AG04450 (cell line): ENCODE data around the gene ABCG5. TPM values are rescaled to one million over a fixed set of nuclear protein-coding genes. Genes with fewer than 3 reads are reported as not detected.

Source experiments
- CTCF ChIA-PET: fragments of 300-600, 350-600 bp; formaldehyde crosslinking; extraction: SDS; loops from one replicate; lab custom pipeline; 2022; ENCODE audit warnings: antibody characterized with exemption, inconsistent platforms; lab: Charles Lee
- POLR2A ChIA-PET: fragments of 350-600 bp; formaldehyde crosslinking; extraction: SDS; loops from one replicate; lab custom pipeline; 2021; ENCODE audit warnings: antibody characterized with exemption, inconsistent platforms; lab: Yijun Ruan, JAX
- DNase-seq: peaks from one replicate; pipeline ENCODE4 v3.0.0-alpha.2; 2011; ENCODE audit warnings: low read depth, low spot score
- H3K27ac ChIP-seq: one replicate; pipeline ENCODE4 v1.5.1; 2012; ENCODE audit warnings: low read depth, low read length, control low read depth
- H3K27me3 ChIP-seq: one replicate; pipeline ENCODE4 v1.6.0; 2012; ENCODE audit warnings: low read length; ENCODE audit not compliant: control insufficient read depth, insufficient read depth
- H3K4me3 ChIP-seq: 2 replicates; pipeline ENCODE4 v1.5.1; 2011; ENCODE audit warnings: mild to moderate bottlenecking, low read depth, low read length, control low read depth
- H3K9me3 ChIP-seq: 2 replicates; pipeline ENCODE4 v1.5.1; 2012; ENCODE audit warnings: low read length; ENCODE audit not compliant: control insufficient read depth, insufficient read depth
- CTCF ChIP-seq: IDR thresholded peaks from 2 replicates; pipeline ENCODE4 v1.5.1; 2011; ENCODE audit warnings: low read depth, low read length, control low read depth, inconsistent platforms
- polyA plus RNA-seq: library from polyadenylated mRNA; depleted of rRNA; stranded (reverse); fragments of >200 nt; gene quantifications from 2 replicates; pipeline ENCODE4 v1.2.3, GENCODE V29; 2011

Gene ABCG5
- polyA plus RNA-seq, 1 experiment: not detected

GRCh38 chr2:43777306-43777926 is 61.2 kb downstream of the ABCG5 start:
- ChIA-PET CTCF (no interaction called here), POLR2A (no interaction called here)
- H3K27me3 ChIP-seq: no peaks in the 10 kb centered on the region
- no peaks in the 10 kb centered on the region for H3K9me3 ChIP-seq
- no peak overlapping the region for H3K4me3 ChIP-seq
- DNase-seq: no peak
- H3K27ac ChIP-seq: no peak overlapping the region
- no peak for TF ChIP-seq CTCF

DNA sequence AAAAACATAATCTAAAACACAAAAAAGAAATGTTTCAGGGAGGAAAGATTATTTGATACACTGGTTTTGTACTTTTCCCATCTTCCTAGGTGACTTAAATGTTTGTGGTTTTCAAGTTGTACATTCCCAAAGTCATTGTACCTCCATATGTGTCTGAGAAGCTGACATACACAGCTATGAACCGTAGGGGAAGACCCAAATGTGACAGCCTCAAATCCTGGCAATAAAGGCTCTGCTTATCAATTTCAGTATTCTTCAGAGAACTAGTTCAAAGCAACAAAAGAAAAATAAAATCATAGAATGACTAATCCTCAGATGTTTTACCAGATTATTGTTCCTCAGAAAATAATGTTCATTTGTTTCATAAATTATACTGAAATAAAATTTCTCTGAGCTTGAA is 62.3 kb downstream of the ABCG5 start:
- ChIA-PET POLR2A (no interaction called here), CTCF (no interaction called here)
- H3K27ac ChIP-seq: no peak overlapping the region
- H3K27me3 ChIP-seq: no peaks in the 10 kb centered on the region
- TF ChIP-seq CTCF: no peak
- no peak for DNase-seq
- H3K4me3 ChIP-seq: no peak overlapping the region
- no peaks in the 10 kb centered on the region for H3K9me3 ChIP-seq

GRCh38 chr2:43774617-43775016 is 64.0 kb downstream of the ABCG5 start:
- POLR2A ChIA-PET: interaction anchor here (1.0 kb wide), 1 partner anchor 10 kb away, joined by 3 read pairs; no protein-coding TSS in a partner anchor

DNA sequence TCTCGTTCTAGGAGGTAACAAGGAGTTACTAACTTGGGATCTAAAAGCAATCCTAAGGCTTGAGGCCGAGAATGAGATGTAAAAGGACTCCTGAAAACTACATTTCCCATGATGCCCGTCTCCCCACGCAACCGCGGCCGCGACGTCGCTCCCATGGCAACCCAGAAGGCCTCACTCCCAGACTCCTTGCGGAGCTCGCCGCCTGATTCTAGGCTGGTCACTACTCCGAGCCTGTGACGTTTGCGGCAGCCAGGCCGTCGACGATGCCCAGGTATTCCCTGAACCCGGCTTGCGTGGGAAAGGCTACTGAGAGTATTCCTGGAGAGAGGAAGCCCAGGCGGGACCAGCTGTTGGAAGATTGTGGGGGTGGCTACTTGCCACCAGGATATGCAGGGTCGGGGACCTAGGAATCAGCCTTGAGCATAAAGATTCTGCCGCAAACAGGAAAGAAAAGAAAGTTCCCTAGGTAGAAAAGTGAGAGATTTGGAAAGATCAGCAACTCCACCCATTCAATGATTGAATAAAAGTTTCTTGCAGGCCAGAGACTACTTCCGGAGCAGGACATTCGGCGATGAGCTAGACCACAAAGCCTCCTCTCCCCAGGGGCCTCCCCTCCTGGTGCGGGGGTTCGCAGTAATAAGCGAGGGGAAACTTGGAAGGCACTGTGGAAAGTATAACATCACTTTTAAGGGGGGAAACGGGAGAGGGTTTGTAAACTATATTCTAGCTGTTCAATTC is 64.6 kb downstream of the ABCG5 start, which contains the start of gene DYNC2LI1:
DYNC2LI1 (plus strand) TSS at position 164 of the 738 bp plus-strand sequence; CDS start at position 264, 100 bp downstream.
- peak within 1 kb of the TSS; percentile 72 for H3K27ac ChIP-seq
- TF ChIP-seq CTCF: no peak
- no peaks in the 10 kb centered on the region for H3K9me3 ChIP-seq
- ChIA-PET CTCF (no interaction called here), POLR2A (interaction anchor here (1.0 kb wide), 1 partner anchor 9 kb away, joined by 3 read pairs; no protein-coding TSS in a partner anchor)
- H3K27me3 ChIP-seq: no peaks in the 10 kb centered on the region
- peak; percentile 62 for DNase-seq
- H3K4me3 ChIP-seq: peak within 1 kb of the TSS; percentile 80

More at GRCh38 chr2:43774617-43775016, 64.0 kb downstream of the ABCG5 start:
- no peak for TF ChIP-seq CTCF
- Histone ChIP-seq H3K27me3 (no peaks in the 10 kb centered on the region), H3K4me3 (peak overlapping the region; percentile 80), H3K9me3 (no peaks in the 10 kb centered on the region), H3K27ac (no peak overlapping the region)
- CTCF ChIA-PET: no interaction called here
- no peak for DNase-seq

DNA sequence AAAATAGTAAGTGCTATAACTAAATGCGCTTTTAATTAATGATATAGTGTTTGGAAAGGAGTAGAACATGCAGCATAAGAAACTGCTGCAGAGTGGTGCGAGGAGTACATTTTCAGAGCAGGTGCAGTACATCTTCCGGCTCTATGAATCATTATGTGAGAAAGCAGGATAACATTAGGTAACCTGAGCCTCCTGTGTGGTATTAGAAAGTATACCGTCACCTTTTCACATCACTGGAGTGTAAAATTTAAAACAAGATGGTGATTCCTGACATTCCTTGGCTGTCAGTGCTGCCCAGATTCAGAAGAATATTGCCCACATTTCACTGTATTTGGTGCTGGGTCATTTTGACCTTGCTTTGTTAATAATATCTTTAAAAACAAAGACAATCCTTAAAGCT is 72.6 kb downstream of the ABCG5 start:
- ChIA-PET CTCF (no interaction called here), POLR2A (no interaction called here)
- H3K27ac ChIP-seq: no peak overlapping the region
- H3K4me3 ChIP-seq: no peak overlapping the region
- no peaks in the 10 kb centered on the region for H3K9me3 ChIP-seq
- no peaks in the 10 kb centered on the region for H3K27me3 ChIP-seq
- no peak for DNase-seq
- no peak for TF ChIP-seq CTCF
